Esophagus muscularis mucosa (tissue), 3 donors: ENCODE results near the gene PRTN3.

Experiments
- POLR2A ChIP-seq: fragments of 450-650 bp; IDR thresholded peaks from one replicate; pipeline ENCODE4 v1.6.1; 2017; ENCODE audit warnings: antibody characterized with exemption, moderate library complexity, mild to moderate bottlenecking, low read depth
- POLR2AphosphoS5 ChIP-seq, 2 donors: sonication (generic); formaldehyde crosslinking; IDR thresholded peaks; one replicate each; pipeline ENCODE4 v1.6.1; 2017; ENCODE audit warnings: antibody characterized with exemption in 2 of 2
- TF ChIP-seq, protein P1 (sequence below), 3 experiments: fragments of 200-600 bp in 2 of 3; fragments of 450-650 bp in 1 of 3; sonication (generic) in 2 of 3; IDR thresholded peaks; one replicate each; pipeline ENCODE4 v1.5.1; 2017 to 2019; ENCODE audit warnings: antibody characterized with exemption in 3 of 3, mild to moderate bottlenecking in 2 of 3, moderate library complexity in 1 of 3

DNA sequence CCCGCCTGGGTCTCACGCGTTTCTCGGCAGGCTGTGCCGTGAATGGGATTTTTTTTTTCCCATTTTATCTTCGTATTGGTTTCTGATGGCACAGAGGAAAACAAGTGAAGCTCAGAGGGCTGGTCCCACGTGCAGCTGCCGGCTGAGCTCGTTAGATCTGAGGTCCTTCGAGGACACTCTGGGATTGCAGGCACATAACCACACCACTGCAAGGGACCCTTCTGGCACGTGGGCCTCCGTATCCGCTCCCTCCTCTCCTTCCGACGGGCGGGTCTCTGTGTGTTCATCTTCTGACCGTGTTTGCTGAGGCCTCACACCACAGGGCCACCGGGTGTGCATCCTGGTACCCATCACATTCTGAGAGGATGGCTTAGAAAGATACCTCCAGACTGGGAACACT is 35.3 kb downstream of the PRTN3 start:
- TF ChIP-seq, protein P1, sequence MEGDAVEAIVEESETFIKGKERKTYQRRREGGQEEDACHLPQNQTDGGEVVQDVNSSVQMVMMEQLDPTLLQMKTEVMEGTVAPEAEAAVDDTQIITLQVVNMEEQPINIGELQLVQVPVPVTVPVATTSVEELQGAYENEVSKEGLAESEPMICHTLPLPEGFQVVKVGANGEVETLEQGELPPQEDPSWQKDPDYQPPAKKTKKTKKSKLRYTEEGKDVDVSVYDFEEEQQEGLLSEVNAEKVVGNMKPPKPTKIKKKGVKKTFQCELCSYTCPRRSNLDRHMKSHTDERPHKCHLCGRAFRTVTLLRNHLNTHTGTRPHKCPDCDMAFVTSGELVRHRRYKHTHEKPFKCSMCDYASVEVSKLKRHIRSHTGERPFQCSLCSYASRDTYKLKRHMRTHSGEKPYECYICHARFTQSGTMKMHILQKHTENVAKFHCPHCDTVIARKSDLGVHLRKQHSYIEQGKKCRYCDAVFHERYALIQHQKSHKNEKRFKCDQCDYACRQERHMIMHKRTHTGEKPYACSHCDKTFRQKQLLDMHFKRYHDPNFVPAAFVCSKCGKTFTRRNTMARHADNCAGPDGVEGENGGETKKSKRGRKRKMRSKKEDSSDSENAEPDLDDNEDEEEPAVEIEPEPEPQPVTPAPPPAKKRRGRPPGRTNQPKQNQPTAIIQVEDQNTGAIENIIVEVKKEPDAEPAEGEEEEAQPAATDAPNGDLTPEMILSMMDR (IDR thresholded peaks at IDR 0.05) = no peak
- TF ChIP-seq POLR2AphosphoS5 (IDR thresholded peaks at IDR 0.05) (no peak), POLR2A (no peak)
